K562 (cell line): Measurements from ENCODE around the gene NDUFA6. TPM values are rescaled to one million over a fixed set of nuclear protein-coding genes. Genes with fewer than 3 reads are reported as not detected.

Experiments used
- GABPA ChIP-seq: fragments of 200-800 bp; sonication (Bioruptor generic); conservative IDR thresholded peaks from 2 replicates; pipeline ENCODE4 v1.6.1; 2016; ENCODE audit warnings: low read depth, missing genetic modification characterization, missing compliant biosample characterization
- KDM1A ChIP-seq, 2 experiments: fragments of 450-650 bp; IDR thresholded peaks; 2 replicates each; pipeline ENCODE4 v1.6.1; 2016; ENCODE audit warnings: mild to moderate bottlenecking in 2 of 2
- MIER1 ChIP-seq: fragments of 450-650 bp; IDR thresholded peaks from 2 replicates; pipeline ENCODE4 v1.6.1; 2016; ENCODE audit warnings: antibody characterized with exemption, mild to moderate bottlenecking, low read depth
- PHB ChIP-seq: fragments of 250-450 bp; sonication (Bioruptor Pico); IDR thresholded peaks from 2 replicates; pipeline ENCODE4 v1.5.0; 2021
- POLR3G ChIP-seq: IDR thresholded peaks from 2 replicates; pipeline ENCODE4 v1.6.1; 2011; ENCODE audit not compliant: insufficient read length, insufficient replicate concordance; ENCODE audit errors: extremely low read depth
- SMAD2 ChIP-seq: fragments of 150-350 bp; IDR thresholded peaks from 2 replicates; pipeline ENCODE4 v1.6.1; 2014; ENCODE audit warnings: low read depth, mild to moderate bottlenecking, low read length
- ZNF586 ChIP-seq: fragments of 450-650 bp; formaldehyde crosslinking; conservative IDR thresholded peaks from 2 replicates; pipeline ENCODE4 v1.4.0; 2020; ENCODE audit warnings: mild to moderate bottlenecking, moderate library complexity
- polyA plus RNA-seq, 8 experiments: library from polyadenylated mRNA; depleted of rRNA in 4 of 8; stranded (reverse) in 5 of 8; unstranded in 3 of 8; fragments of >200 nt; fragmentation: Nextera tagmentation in 2 of 8; fragmentation: Illumina TruSeq in 1 of 8; extraction: Ambion mirVana in 2 of 8; extraction: Trizol in 1 of 8; gene quantifications; 2 replicates each; pipeline versions ENCODE4 v1.2.1 to v1.2.3, GENCODE V29; 2011 to 2014; ENCODE audit warnings: inconsistent platforms in 1 of 8, missing spikeins in 1 of 8
- total RNA-seq, 7 experiments: library from RNA; depleted of rRNA in 6 of 7; stranded (reverse); fragments of >200 nt in 6 of 7; fragmentation: Illumina TruSeq in 2 of 7; extraction: Trizol in 2 of 7; gene quantifications; 2 replicates each; pipeline versions ENCODE4 v1.2.1 to v1.2.3, GENCODE V29; 2011 to 2021; ENCODE audit warnings: low replicate concordance in 1 of 7
- TF ChIP-seq, protein P1 (sequence below): fragments of 200-600 bp; sonication (generic); IDR thresholded peaks from one replicate; pipeline ENCODE4 v1.6.1; 2012; ENCODE audit warnings: mild to moderate bottlenecking, low read depth, low read length, inconsistent platforms
- TF ChIP-seq, protein P2 (sequence below): sonication (generic); formaldehyde crosslinking; IDR thresholded peaks from 2 replicates; pipeline ENCODE4 v1.8.0; 2022; ENCODE audit warnings: missing genetic modification reagents, mild to moderate bottlenecking, borderline replicate concordance
- TF ChIP-seq, protein P3 (sequence below), 3 experiments: fragments of 200-800 bp in 1 of 3; fragments of 250-450 bp in 1 of 3; fragments of 450-650 bp in 1 of 3; sonication (Bioruptor Pico) in 1 of 3; sonication (Bioruptor generic) in 1 of 3; formaldehyde crosslinking in 1 of 3; IDR thresholded peaks; 2 replicates each; pipeline versions ENCODE4 v1.6.1 to v1.8.0; 2016 to 2022; ENCODE audit warnings: mild to moderate bottlenecking in 2 of 3, missing genetic modification characterization in 2 of 3, missing compliant biosample characterization in 1 of 3, moderate library complexity in 1 of 3

NDUFA6 gene
- total and polyA plus RNA-seq, 9 of the 15 experiments (the other 6 are each of a cell fraction or from before 2014, with no cell fraction given) = 90.0 to 474 (median 128) TPM

DNA sequence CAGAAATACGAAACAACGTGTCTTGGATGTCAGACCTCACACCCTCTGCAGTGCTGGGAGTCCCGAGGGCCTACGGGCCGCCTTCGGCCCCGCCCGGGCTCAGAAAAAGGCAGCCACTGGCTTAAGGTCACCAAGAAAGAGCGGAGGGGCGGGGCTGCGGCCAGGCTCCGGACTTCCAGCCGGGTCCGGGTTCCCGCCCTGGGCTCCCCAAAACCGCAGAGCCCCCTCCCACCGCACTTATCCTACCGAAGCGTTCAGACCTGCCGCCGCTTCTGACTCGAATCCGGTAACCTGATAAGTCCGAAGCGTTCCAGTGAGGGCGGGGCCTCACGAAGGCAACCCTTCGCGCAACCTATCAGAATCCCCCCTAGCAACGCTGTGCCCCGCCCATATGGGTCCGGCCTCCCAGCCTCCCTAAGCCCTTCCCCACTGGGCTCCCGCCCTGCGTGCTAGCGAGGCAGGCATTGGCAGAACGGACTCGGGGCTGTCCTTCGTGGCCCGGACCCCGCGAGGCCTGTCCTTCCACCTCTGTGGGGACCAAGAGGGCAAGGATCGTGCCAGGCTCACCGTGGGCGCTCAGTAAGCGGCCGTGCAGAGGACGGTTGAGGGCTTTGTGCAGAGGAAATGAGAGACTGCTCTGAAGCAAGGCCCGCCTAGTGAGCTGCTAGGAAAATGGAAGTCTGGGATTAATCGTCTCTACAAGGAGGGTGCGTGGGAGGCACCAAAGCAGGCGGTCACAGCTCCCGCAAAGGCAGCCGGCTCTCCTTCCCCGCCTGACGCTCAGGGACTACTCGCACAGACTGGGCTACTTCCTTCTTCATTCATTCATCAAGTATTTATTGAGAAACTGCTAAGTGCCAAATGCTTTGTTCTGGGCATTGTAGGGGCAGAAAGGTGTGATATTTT lies 19.8 kb downstream of the NDUFA6 start, which contains the start of gene NAGA (continued):
- TF ChIP-seq, protein P1, sequence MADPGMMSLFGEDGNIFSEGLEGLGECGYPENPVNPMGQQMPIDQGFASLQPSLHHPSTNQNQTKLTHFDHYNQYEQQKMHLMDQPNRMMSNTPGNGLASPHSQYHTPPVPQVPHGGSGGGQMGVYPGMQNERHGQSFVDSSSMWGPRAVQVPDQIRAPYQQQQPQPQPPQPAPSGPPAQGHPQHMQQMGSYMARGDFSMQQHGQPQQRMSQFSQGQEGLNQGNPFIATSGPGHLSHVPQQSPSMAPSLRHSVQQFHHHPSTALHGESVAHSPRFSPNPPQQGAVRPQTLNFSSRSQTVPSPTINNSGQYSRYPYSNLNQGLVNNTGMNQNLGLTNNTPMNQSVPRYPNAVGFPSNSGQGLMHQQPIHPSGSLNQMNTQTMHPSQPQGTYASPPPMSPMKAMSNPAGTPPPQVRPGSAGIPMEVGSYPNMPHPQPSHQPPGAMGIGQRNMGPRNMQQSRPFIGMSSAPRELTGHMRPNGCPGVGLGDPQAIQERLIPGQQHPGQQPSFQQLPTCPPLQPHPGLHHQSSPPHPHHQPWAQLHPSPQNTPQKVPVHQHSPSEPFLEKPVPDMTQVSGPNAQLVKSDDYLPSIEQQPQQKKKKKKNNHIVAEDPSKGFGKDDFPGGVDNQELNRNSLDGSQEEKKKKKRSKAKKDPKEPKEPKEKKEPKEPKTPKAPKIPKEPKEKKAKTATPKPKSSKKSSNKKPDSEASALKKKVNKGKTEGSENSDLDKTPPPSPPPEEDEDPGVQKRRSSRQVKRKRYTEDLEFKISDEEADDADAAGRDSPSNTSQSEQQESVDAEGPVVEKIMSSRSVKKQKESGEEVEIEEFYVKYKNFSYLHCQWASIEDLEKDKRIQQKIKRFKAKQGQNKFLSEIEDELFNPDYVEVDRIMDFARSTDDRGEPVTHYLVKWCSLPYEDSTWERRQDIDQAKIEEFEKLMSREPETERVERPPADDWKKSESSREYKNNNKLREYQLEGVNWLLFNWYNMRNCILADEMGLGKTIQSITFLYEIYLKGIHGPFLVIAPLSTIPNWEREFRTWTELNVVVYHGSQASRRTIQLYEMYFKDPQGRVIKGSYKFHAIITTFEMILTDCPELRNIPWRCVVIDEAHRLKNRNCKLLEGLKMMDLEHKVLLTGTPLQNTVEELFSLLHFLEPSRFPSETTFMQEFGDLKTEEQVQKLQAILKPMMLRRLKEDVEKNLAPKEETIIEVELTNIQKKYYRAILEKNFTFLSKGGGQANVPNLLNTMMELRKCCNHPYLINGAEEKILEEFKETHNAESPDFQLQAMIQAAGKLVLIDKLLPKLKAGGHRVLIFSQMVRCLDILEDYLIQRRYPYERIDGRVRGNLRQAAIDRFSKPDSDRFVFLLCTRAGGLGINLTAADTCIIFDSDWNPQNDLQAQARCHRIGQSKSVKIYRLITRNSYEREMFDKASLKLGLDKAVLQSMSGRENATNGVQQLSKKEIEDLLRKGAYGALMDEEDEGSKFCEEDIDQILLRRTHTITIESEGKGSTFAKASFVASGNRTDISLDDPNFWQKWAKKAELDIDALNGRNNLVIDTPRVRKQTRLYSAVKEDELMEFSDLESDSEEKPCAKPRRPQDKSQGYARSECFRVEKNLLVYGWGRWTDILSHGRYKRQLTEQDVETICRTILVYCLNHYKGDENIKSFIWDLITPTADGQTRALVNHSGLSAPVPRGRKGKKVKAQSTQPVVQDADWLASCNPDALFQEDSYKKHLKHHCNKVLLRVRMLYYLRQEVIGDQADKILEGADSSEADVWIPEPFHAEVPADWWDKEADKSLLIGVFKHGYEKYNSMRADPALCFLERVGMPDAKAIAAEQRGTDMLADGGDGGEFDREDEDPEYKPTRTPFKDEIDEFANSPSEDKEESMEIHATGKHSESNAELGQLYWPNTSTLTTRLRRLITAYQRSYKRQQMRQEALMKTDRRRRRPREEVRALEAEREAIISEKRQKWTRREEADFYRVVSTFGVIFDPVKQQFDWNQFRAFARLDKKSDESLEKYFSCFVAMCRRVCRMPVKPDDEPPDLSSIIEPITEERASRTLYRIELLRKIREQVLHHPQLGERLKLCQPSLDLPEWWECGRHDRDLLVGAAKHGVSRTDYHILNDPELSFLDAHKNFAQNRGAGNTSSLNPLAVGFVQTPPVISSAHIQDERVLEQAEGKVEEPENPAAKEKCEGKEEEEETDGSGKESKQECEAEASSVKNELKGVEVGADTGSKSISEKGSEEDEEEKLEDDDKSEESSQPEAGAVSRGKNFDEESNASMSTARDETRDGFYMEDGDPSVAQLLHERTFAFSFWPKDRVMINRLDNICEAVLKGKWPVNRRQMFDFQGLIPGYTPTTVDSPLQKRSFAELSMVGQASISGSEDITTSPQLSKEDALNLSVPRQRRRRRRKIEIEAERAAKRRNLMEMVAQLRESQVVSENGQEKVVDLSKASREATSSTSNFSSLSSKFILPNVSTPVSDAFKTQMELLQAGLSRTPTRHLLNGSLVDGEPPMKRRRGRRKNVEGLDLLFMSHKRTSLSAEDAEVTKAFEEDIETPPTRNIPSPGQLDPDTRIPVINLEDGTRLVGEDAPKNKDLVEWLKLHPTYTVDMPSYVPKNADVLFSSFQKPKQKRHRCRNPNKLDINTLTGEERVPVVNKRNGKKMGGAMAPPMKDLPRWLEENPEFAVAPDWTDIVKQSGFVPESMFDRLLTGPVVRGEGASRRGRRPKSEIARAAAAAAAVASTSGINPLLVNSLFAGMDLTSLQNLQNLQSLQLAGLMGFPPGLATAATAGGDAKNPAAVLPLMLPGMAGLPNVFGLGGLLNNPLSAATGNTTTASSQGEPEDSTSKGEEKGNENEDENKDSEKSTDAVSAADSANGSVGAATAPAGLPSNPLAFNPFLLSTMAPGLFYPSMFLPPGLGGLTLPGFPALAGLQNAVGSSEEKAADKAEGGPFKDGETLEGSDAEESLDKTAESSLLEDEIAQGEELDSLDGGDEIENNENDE = no peak
- TF ChIP-seq, protein P2, sequence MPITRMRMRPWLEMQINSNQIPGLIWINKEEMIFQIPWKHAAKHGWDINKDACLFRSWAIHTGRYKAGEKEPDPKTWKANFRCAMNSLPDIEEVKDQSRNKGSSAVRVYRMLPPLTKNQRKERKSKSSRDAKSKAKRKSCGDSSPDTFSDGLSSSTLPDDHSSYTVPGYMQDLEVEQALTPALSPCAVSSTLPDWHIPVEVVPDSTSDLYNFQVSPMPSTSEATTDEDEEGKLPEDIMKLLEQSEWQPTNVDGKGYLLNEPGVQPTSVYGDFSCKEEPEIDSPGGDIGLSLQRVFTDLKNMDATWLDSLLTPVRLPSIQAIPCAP (CRISPR knock-in tag) = no peak
- TF ChIP-seq, protein P3, sequence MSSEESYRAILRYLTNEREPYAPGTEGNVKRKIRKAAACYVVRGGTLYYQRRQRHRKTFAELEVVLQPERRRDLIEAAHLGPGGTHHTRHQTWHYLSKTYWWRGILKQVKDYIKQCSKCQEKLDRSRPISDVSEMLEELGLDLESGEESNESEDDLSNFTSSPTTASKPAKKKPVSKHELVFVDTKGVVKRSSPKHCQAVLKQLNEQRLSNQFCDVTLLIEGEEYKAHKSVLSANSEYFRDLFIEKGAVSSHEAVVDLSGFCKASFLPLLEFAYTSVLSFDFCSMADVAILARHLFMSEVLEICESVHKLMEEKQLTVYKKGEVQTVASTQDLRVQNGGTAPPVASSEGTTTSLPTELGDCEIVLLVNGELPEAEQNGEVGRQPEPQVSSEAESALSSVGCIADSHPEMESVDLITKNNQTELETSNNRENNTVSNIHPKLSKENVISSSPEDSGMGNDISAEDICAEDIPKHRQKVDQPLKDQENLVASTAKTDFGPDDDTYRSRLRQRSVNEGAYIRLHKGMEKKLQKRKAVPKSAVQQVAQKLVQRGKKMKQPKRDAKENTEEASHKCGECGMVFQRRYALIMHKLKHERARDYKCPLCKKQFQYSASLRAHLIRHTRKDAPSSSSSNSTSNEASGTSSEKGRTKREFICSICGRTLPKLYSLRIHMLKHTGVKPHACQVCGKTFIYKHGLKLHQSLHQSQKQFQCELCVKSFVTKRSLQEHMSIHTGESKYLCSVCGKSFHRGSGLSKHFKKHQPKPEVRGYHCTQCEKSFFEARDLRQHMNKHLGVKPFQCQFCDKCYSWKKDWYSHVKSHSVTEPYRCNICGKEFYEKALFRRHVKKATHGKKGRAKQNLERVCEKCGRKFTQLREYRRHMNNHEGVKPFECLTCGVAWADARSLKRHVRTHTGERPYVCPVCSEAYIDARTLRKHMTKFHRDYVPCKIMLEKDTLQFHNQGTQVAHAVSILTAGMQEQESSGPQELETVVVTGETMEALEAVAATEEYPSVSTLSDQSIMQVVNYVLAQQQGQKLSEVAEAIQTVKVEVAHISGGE (CRISPR knock-in tag; IDR thresholded peaks at IDR 0.05) = peak in 2 of 3 experiments; percentile 66 to 95; a peak in 3 of 6 replicates
- TF ChIP-seq POLR3G (no peak), PHB (CRISPR knock-in tag) (no peak), KDM1A (IDR thresholded peaks at IDR 0.05) (no peak), SMAD2 (no peak), ZNF586 (CRISPR knock-in tag) (no peak), GABPA (tag) (0 out of 2 replicates have a peak, but pooled peaks have one; percentile 20), MIER1 (no peak)
